Loucy (cell line): ENCODE data around the gene ATP8B3.

ENCODE experiments used
- CTCF ChIP-seq: fragments of 200-600 bp; sonication (generic); conservative IDR thresholded peaks from 2 replicates; pipeline ENCODE4 v1.5.1; 2014; ENCODE audit warnings: mild to moderate bottlenecking, antibody characterized with exemption, low read length
- EZH2phosphoT487 ChIP-seq: fragments of 200-600 bp; IDR thresholded peaks from 2 replicates; pipeline ENCODE4 v1.6.1; 2018; ENCODE audit warnings: antibody characterized with exemption, mild to moderate bottlenecking, moderate library complexity, borderline replicate concordance

- TF ChIP-seq CTCF, result no peak
- no peak for TF ChIP-seq EZH2phosphoT487
Measured at GRCh38 chr19:1847684-1848398, 35.8 kb upstream of the ATP8B3 start.
